ENCODE results near the gene CLC. TPM values are rescaled to one million over a fixed set of nuclear protein-coding genes. Genes with fewer than 3 reads are reported as not detected.
"Not testable (repeated sequence)": the region's sequence is repeated elsewhere in the genome, so short reads cannot be mapped to it uniquely, and the experiment has no call there.

Gene CLC
- total RNA-seq (1 to 10 TPM; 1.2 to 8.4 TPM), polyA plus RNA-seq (ENCODE audit: insufficient read length in 2 of 2) (under 1 TPM; 0.51 to 0.82 TPM)
- long read RNA-seq, donor 1 = 0 reads
- long read RNA-seq, donor 2 = 0 reads
- long read RNA-seq, donor 3 = 0 reads
- long read RNA-seq, donor 4, partial matches to known transcripts = 0 of 3 reads
- long read RNA-seq, donor 4, other reads (novel, unspliced or antisense) = 0 of 3 reads

DNA sequence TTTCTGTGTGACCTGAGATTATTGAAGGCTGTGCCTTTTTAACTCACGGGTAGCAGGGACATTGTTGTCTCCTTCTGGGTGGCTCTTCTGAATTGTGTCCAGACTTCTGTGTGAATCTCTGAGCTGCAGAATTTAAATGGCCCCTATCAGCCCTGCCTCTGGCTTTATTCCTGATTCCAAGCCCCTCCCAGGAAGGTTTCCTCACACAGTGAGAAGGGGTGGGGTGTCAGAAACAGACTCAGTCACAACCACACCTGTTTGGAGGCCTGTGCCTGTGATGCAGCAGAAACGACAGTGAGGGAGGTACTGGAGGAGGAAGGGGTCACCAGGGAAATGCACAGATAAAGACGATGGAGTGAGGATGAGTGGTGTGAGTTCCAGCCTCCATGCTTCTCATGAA is at the start of gene CLC:
TSS of gene CLC (minus strand) at position 139 of the 400 bp plus-strand sequence. CDS start at position 62, 77 bp downstream.
- WGBS (ENCODE audit: insufficient coverage) = 80% methylated on average over 1 of the region's 3 CpGs
- H3K27ac ChIP-seq (ENCODE audit: low read depth, low read length) = no peak within 1 kb of the TSS
- no peaks in the 10 kb centered on the region for H3K36me3 ChIP-seq (ENCODE audit: control insufficient read depth, insufficient read depth, low read length)
- no peak within 1 kb of the TSS for H3K4me3 ChIP-seq (ENCODE audit: low read depth, low read length)
- no peaks in the 10 kb centered on the region for H3K9me3 ChIP-seq (ENCODE audit: control insufficient read depth, insufficient read depth, low read length)
- DNase-seq (ENCODE audit: low read depth in 4 of 6, low spot score in 6 of 6) = no peak
- no peaks in the 10 kb centered on the region for H3K27me3 ChIP-seq (ENCODE audit: control insufficient read depth, insufficient read depth, low read length)
- H3K4me1 ChIP-seq (ENCODE audit: control insufficient read depth, insufficient read depth, low read length) = no peaks in the 10 kb centered on the region

DNA sequence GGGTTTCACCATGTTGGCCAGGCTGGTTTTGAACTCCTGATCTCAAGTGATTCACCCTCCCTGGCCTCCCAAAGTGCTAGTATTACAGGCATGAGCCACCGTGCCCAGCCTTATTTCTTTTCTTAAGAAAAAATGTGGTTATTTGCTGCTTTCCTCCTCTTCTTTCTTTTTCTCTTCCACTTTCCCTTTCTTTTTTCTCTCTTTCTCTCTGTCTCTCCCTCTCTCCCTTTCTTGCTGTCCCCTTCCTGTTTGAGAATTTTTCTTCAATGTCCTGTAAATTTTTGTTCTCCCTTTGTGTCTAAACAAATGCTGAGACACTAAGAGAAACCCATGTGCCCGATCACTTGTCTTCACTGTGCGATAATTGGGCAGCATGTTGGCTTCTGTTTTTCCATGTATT is 43.1 kb upstream of the CLC start:
- no peak overlapping the region for H3K4me3 ChIP-seq (ENCODE audit: low read depth, low read length)
- H3K36me3 ChIP-seq (ENCODE audit: control insufficient read depth, insufficient read depth, low read length) = no peaks in the 10 kb centered on the region

GRCh38 chr19:39778763-39779162 is 40.9 kb upstream of the CLC start, which contains the start of gene LEUTX:
LEUTX (plus strand) TSS chr19:39778854; CDS start chr19:39778921, 67 bp downstream.
- WGBS (ENCODE audit: insufficient coverage) = 56% methylated on average over 3 of the region's 4 CpGs

More for the DNA sequence above, 43.1 kb upstream of the CLC start:
- no peak for DNase-seq (ENCODE audit: low read depth in 4 of 6, low spot score in 6 of 6)
- WGBS (ENCODE audit: insufficient coverage) = 100% methylated on average over 1 of the region's 3 CpGs
- H3K9me3 ChIP-seq (ENCODE audit: control insufficient read depth, insufficient read depth, low read length) = no peaks in the 10 kb centered on the region
- H3K27me3 ChIP-seq (ENCODE audit: control insufficient read depth, insufficient read depth, low read length) = no peaks in the 10 kb centered on the region
- no peaks in the 10 kb centered on the region for H3K4me1 ChIP-seq (ENCODE audit: control insufficient read depth, insufficient read depth, low read length)
- no peak overlapping the region for H3K27ac ChIP-seq (ENCODE audit: low read depth, low read length)

GRCh38 chr19:39768786-39769185 is 31.0 kb upstream of the CLC start:
- H3K27ac ChIP-seq (ENCODE audit: low read depth, low read length) = no peak overlapping the region
- H3K27me3 ChIP-seq (ENCODE audit: control insufficient read depth, insufficient read depth, low read length) = no peaks in the 10 kb centered on the region
- peak in 1 of 6 donors; percentile 1 for DNase-seq (ENCODE audit: low read depth in 4 of 6, low spot score in 6 of 6)
- H3K4me1 ChIP-seq (ENCODE audit: control insufficient read depth, insufficient read depth, low read length) = no peaks in the 10 kb centered on the region
- no peaks in the 10 kb centered on the region for H3K9me3 ChIP-seq (ENCODE audit: control insufficient read depth, insufficient read depth, low read length)
- no peak overlapping the region for H3K4me3 ChIP-seq (ENCODE audit: low read depth, low read length)
- H3K36me3 ChIP-seq (ENCODE audit: control insufficient read depth, insufficient read depth, low read length) = no peaks in the 10 kb centered on the region
- 21% methylated on average over 3 of the region's 4 CpGs for WGBS (ENCODE audit: insufficient coverage)

More at GRCh38 chr19:39778763-39779162, 40.9 kb upstream of the CLC start, which contains the start of gene LEUTX:
- H3K9me3 ChIP-seq (ENCODE audit: control insufficient read depth, insufficient read depth, low read length) = no peaks in the 10 kb centered on the region
- H3K27me3 ChIP-seq (ENCODE audit: control insufficient read depth, insufficient read depth, low read length) = no peaks in the 10 kb centered on the region
- H3K27ac ChIP-seq (ENCODE audit: low read depth, low read length) = no peak within 1 kb of the TSS
- no peak for DNase-seq (ENCODE audit: low read depth in 4 of 6, low spot score in 6 of 6)
- no peak within 1 kb of the TSS for H3K4me3 ChIP-seq (ENCODE audit: low read depth, low read length)
- H3K4me1 ChIP-seq (ENCODE audit: control insufficient read depth, insufficient read depth, low read length) = no peaks in the 10 kb centered on the region
- H3K36me3 ChIP-seq (ENCODE audit: control insufficient read depth, insufficient read depth, low read length) = no peaks in the 10 kb centered on the region

DNA sequence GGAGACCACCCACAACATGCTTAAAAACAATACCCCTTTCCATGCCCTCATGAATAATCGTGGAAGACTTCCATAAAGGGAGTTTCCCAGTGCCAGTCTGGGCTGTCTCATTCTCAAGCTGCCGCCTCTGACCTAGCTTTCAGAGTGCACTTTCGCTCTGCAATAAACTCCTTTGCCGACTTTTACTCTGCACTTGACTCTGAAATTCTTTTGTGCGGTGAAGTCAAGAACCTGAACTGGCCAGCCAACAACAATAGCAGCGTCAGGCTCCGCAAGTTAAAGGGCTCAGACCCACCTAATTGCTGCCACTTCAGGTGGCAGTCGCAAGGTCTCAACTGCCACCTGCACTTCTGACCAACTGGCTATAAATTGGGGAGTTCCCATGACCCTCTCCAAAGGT is 30.5 kb upstream of the CLC start:
- H3K9me3 ChIP-seq (ENCODE audit: control insufficient read depth, insufficient read depth, low read length) = no peaks in the 10 kb centered on the region
- 22% methylated on average over 8 of the region's 8 CpGs for WGBS (ENCODE audit: insufficient coverage)
- H3K27me3 ChIP-seq (ENCODE audit: control insufficient read depth, insufficient read depth, low read length) = no peaks in the 10 kb centered on the region
- H3K4me1 ChIP-seq (ENCODE audit: control insufficient read depth, insufficient read depth, low read length) = no peaks in the 10 kb centered on the region
- H3K36me3 ChIP-seq (ENCODE audit: control insufficient read depth, insufficient read depth, low read length) = no peaks in the 10 kb centered on the region
- no peak overlapping the region for H3K27ac ChIP-seq (ENCODE audit: low read depth, low read length)
- DNase-seq (ENCODE audit: low read depth in 4 of 6, low spot score in 6 of 6) = no peak
- no peak overlapping the region for H3K4me3 ChIP-seq (ENCODE audit: low read depth, low read length)

DNA sequence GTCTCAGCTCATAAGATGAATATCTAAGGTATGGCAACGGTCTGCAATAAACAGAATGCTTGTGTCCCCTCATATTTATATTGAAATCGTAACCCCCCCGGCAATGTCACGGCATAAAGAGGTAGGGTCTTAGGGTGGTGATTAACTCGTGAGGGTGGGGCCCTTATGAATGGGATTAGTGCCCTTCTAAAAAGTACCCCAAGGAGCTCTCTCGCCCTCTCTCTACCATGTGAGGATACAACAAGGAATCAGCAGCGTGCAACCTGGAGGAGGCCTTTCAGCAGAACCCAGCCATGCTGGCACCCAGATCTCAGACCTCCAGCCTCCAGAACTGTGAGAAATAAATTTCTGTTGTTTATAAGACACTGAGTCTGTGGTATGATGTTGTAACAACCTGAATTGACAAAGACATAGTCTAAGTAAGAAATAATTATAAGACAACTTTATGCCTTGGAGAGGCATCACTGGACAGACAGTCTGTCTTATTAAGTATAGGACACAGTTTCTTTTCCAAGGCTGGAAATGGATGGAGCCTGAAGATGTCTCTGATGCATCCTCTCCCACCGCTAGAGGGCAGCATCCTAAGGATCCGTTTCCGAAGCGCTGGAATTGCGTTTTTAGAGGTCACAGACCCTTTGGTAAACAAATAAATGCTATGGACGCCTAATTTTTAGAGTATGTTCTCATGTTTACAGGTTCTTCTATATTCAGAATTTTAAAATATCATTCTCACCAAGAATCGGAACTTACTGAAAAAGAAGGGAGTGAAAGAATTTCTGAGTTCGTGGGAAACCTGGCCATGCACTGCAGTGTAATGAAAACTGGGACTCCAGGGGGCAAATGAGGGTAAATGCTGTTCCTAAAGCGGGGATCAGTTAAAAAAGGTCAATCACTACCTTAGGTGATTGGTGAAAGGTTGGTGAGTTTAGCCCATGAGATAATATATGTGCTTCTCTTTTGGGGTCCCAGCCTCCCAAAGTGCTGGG is 27.6 kb upstream of the CLC start:
- Histone ChIP-seq H3K27ac (ENCODE audit: low read depth, low read length) (no peak overlapping the region), H3K36me3 (ENCODE audit: control insufficient read depth, insufficient read depth, low read length) (no peaks in the 10 kb centered on the region), H3K27me3 (ENCODE audit: control insufficient read depth, insufficient read depth, low read length) (no peaks in the 10 kb centered on the region), H3K9me3 (ENCODE audit: control insufficient read depth, insufficient read depth, low read length) (no peaks in the 10 kb centered on the region), H3K4me1 (ENCODE audit: control insufficient read depth, insufficient read depth, low read length) (no peaks in the 10 kb centered on the region), H3K4me3 (ENCODE audit: low read depth, low read length) (no peak overlapping the region)
- peak in 5 of 6 donors; percentile 2 to 62 (median 10) for DNase-seq (ENCODE audit: low read depth in 4 of 6, low spot score in 6 of 6)
- 51% methylated on average over 4 of the region's 16 CpGs for WGBS (ENCODE audit: insufficient coverage)

DNA sequence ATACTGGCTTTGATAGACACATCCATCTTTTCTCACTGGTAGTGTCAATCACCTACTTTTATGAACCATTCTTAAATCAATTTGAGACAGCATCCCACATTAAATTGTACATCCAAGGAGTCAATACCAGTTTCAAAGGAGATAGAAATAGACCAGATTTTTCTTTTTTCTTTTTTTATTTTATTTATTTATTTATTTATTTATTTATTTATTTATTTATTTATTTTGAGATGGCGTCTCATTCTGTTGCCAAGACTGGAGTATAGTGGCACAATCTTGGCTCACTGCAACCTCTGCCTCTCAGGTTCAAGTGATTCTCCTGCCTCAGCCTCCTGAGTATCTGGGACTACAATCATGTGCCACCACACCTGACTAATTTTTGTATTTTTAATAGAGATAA is 24.0 kb upstream of the CLC start:
- no CpG with 5 or more reads among the region's 1 CpG for WGBS (ENCODE audit: insufficient coverage)
- not testable (repeated sequence) for H3K36me3 ChIP-seq (ENCODE audit: control insufficient read depth, insufficient read depth, low read length); H3K4me1 ChIP-seq (ENCODE audit: control insufficient read depth, insufficient read depth, low read length); H3K9me3 ChIP-seq (ENCODE audit: control insufficient read depth, insufficient read depth, low read length); H3K27me3 ChIP-seq (ENCODE audit: control insufficient read depth, insufficient read depth, low read length); H3K27ac ChIP-seq (ENCODE audit: low read depth, low read length); DNase-seq (ENCODE audit: low read depth in 4 of 6, low spot score in 6 of 6); H3K4me3 ChIP-seq (ENCODE audit: low read depth, low read length)

DNA sequence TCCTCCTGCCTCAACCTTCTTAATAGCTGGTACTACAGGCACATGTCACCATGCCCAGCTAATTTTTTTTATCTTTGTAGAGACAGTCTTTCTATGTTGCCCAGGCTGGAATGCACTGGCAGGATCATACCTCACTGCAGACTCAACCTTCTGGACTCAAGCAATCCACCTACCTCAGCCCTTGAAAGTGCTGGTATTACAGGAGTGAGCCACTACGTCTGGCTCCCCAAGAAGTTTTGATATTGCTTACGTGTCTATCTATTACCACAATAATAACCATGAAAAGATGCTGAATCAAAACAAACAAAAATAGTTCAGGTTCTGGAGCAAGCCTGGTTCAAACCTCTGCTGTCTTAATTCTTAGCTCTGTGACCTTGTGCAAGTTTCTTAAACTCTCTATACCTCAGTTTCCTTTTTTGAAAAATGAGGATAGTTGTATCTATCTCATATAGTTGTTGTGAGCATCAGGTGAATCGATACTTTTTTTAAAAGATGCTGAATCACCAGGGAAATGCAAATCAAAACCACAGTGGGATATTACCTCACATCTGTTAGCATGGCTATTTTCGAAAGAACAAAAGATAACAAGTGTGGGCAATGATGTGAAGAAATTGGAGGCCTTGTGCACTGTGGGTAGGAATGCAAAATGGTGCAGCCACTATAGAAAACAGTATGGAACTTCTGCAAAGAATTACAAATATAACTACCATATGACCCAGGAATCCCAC is 21.8 kb upstream of the CLC start:
- H3K4me3 ChIP-seq (ENCODE audit: low read depth, low read length) = no peak overlapping the region
- H3K9me3 ChIP-seq (ENCODE audit: control insufficient read depth, insufficient read depth, low read length) = no peaks in the 10 kb centered on the region
- no peak overlapping the region for H3K27ac ChIP-seq (ENCODE audit: low read depth, low read length)
- no peaks in the 10 kb centered on the region for H3K4me1 ChIP-seq (ENCODE audit: control insufficient read depth, insufficient read depth, low read length)
- no peak for DNase-seq (ENCODE audit: low read depth in 4 of 6, low spot score in 6 of 6)
- peaks cover 3% of the 10 kb centered on the region for H3K27me3 ChIP-seq (ENCODE audit: control insufficient read depth, insufficient read depth, low read length)
- H3K36me3 ChIP-seq (ENCODE audit: control insufficient read depth, insufficient read depth, low read length) = no peaks in the 10 kb centered on the region
- 87% methylated on average over 2 of the region's 4 CpGs for WGBS (ENCODE audit: insufficient coverage)

DNA sequence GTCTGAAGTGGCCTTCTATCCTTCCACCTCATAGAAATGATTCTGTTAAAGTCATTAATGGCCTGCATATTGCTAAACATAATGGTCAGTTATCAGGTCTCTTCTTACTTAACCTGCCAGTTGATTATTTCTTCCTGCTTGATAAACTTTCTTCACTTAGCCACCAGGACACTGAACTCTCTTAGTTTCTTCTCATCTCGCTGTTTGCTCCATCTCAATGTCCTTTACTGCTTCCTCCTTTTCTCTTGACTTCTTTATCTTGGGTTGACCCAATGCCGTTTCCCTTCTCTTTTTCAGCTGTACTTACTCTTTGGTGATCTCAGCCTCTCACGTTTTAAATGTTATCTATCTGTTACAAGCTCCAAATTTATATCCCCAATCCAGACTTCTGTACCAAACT is 17.1 kb upstream of the CLC start:
- DNase-seq (ENCODE audit: low read depth in 4 of 6, low spot score in 6 of 6) = no peak
- H3K36me3 ChIP-seq (ENCODE audit: control insufficient read depth, insufficient read depth, low read length) = no peaks in the 10 kb centered on the region
- 53% methylated on average over 3 of the region's 3 CpGs for WGBS (ENCODE audit: insufficient coverage)
- H3K4me1 ChIP-seq (ENCODE audit: control insufficient read depth, insufficient read depth, low read length) = no peaks in the 10 kb centered on the region
- no peaks in the 10 kb centered on the region for H3K9me3 ChIP-seq (ENCODE audit: control insufficient read depth, insufficient read depth, low read length)
- no peak overlapping the region for H3K4me3 ChIP-seq (ENCODE audit: low read depth, low read length)
- peaks cover 3% of the 10 kb centered on the region for H3K27me3 ChIP-seq (ENCODE audit: control insufficient read depth, insufficient read depth, low read length)
- H3K27ac ChIP-seq (ENCODE audit: low read depth, low read length) = no peak overlapping the region

All from spinal cord (tissue), 10 donors.